HG03457 (cell line): Measurements from ENCODE around the gene RCOR3.

ENCODE experiments used
- ATAC-seq: cut with Tn5 transposase; IDR thresholded peaks from one replicate; pipeline ENCODE4 v1.9.1; 2021; ENCODE audit warnings: moderate number of reproducible peaks; ENCODE audit not compliant: unreplicated experiment

The RCOR3 gene

DNA sequence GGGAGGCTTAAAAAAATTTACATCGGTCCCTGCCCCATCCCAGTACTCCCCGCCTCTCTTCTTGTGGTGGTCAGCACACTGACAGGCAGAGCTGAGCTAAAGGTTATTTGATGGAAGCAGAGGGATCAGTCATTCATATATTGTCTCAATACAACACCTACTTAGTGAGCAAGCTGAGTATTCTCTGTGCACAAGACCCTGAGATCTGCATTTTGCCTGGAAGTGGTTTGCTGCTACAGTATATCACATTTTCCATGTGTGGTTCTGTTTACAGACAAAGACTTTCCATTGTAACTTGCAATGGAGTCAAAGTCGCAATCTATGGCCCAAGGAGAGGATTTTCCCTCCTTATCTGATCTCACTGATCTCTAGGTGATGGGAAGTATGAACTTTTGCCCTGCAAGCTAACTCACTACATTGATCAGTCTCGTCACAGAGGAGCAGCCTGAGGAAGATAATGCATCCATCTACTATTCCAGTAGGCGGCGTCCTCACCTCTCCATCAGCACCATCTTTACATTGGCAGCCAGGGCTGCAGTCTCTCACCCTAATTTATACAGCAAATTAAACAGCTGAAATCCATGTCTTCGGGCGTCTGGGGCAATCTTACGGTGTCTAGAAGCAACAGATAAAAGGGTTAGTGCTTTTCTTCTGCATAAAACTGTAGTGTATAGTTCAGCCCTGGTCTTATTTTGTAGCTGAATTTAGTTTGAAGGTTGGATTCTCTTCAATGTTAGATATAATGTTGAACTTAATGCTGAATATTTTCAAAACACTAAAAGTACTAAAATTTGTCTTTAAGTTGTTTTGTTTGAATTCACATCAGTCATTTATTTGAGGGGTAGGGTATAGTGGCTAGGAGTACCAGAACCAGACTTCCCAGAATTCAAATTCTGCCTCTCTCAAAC lies 64.2 kb downstream of the RCOR3 start:
- ATAC-seq: peak; percentile 46

- no peak for ATAC-seq
Measured at GRCh38 chr1:211324992-211325775, 66.0 kb downstream of the RCOR3 start.

DNA sequence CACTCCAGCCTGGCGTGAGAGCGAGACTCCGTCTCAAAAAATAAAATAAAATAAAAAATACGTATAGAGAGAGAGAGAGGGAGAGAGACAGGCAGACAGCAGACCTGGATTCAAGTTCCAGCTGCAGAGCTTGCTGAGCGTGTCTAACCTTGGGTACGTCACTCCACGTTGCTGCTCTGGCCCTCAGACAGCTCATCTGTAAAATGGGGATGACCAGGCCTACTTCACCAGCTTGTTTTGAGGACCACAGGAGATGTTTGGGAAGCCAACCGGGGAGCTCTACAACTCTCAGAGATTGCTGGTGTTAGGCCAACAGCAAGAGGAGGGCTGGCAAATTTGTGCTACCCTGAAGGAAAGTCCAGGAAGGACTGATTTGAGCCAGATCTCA lies 67.0 kb downstream of the RCOR3 start:
- no peak for ATAC-seq

DNA sequence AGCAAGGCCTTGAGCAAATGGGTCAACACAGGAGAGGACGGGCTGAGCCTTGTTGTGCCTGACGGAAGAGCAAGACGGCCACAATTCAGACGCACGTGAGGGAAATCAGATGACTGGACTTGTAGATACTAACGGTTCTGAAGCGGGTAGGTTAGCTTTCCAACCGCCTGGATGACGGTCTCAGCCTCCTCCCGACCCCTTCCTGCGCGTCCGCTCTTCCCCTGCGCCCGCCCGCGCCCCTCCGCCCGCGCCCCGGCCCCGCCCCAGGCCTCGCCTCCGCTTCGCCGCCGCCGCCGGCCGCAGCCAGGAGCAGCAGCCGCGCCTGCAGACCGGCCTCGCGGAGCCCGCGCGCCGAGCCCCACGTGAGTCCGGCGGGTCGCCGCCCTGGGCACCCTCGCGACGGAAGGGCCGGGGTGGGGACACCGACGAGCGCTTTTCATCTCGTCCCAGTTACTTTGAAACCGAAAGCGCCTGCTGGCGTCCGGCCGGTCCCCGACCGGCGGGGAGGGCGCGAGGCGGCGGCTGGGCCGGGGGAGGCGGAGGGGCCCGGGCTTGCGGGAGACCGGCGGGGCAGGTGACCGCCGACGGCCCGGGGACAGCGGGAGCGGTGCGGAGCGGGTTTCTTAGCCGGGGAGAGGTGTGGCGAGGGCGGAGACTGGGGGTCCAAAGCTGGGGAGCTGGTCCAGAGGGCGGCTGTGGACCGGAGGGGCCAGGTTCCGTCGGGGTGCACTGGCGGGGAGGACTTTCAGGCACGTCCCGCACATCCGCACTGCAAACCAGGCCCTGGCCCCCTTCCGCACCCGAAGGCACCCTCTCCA lies 67.6 kb downstream of the RCOR3 start, which contains the start of gene TRAF5:
TSS of gene TRAF5 (plus strand) at position 306 of the 818 bp plus-strand sequence. CDS start 26,407 bp downstream, outside the sequence.
- no peak for ATAC-seq

GRCh38 chr1:211327346-211327921 lies 68.3 kb downstream of the RCOR3 start:
- ATAC-seq: no peak

DNA sequence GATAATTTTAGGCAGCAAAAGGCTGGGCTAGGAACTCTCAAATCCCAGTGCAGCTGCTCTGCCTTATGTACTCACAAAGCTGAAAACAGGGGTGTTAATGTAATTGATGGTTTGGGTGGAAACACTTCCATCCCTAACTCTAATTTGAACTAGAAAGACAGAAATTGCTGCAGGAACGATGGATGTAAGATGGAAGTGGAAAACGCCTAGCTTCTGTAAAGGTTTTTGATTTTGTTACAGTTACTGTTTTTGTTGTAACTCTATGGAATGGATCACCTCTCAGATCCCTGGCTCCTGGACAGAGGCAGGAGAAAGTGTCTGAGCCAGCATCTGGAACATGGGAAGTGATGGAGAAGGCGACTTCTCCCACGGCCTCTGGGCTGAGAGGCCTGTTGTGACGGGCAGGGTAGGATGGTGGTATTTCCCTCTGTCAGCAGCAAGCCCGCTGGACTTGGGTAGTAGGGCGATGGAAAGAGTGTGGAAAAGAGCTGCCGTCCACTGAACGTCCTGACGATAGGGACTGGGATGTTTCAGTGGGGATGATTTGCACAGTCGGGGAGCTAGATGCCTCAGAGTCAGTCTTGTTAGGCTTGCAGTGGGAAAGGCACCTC lies 69.0 kb downstream of the RCOR3 start:
- ATAC-seq: no peak

GRCh38 chr1:211328866-211329475 lies 69.8 kb downstream of the RCOR3 start:
- ATAC-seq: no peak

- peak; percentile 36 for ATAC-seq
Measured at GRCh38 chr1:211329764-211330201, 70.6 kb downstream of the RCOR3 start.

DNA sequence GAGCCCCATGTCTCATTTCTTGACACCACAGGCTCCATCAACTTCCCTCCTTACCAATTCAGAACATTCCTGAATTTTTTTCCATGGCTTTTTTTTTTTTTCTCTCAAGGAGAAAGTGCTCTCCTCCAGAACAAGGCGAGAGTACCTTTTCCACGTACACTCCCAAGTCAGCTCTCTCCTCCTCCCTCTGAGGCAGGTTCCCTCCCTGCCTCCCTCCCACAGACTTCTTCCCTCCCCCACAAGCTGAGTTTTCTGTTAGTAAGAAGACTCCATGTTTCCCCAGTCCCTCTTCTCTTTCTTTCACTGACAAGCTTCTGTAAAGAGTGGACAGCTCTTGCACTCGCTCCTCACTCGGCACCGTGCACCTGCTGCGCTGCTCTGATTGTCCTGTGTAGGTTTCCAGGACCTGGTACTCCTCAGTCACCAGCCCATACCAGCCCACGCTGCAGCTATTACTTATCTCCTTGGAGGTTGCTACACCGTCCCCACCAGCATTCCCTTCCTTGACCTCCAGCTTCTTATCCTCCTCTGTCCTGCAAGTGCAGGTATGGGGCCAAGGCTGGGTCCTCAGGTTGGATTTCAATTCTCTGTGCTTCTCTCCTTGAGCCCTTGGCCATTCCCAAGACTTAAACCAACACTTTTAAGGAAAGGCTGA lies 71.2 kb downstream of the RCOR3 start:
- ATAC-seq: no peak

DNA sequence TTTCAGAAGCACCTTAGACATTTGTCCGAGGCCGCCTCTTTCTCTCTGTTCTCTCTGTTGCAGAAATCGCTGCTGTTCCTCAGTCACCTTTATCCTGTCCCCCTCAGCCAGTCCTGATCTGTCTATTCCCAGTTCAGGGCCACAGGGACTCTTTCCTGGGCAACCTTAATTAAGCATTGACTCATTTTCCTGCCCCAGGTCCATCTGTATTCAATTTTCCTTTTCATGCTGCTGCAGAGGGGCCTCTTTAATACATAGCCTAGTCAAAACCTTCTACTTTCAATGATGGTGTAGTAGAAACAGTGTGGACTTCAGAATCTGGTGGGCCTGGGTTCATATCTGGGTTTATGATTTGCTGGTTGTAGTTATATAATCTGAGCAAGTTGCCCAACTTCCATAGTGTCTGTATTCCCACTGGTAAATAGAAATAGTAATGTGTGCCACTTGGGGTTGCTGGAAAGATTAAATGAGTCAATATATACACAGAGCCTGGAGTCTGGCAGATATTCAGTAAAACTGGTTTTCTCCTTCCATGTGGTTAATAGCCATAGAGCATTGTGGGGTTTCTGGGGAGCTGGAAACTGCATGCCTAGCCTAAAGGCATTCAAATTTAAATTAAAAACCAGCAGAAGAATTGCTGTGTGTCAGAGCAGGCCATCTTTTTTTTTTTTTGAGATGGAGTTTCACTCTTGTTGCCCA lies 72.0 kb downstream of the RCOR3 start:
- ATAC-seq: no peak

GRCh38 chr1:211332036-211332616 lies 73.0 kb downstream of the RCOR3 start:
- no peak for ATAC-seq

DNA sequence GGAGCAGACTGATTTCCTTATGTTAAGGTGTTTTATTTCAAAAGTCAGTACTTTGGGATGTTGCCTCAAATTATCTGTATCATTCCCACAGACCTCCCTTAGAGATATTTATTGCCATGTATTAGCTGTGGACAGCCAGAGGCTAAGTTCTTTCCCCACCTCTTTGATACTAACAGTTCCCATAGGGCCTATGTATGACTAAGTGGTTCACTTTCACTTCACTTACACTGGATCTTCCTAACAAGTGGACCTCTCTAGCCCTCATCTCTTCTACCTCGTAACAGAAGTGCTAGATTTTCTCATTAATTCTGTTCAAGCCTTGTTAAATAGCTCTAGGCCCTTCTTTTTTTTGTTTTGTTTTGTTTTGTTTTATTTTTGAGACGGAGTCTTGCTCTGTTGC lies 73.7 kb downstream of the RCOR3 start:
- no peak for ATAC-seq

DNA sequence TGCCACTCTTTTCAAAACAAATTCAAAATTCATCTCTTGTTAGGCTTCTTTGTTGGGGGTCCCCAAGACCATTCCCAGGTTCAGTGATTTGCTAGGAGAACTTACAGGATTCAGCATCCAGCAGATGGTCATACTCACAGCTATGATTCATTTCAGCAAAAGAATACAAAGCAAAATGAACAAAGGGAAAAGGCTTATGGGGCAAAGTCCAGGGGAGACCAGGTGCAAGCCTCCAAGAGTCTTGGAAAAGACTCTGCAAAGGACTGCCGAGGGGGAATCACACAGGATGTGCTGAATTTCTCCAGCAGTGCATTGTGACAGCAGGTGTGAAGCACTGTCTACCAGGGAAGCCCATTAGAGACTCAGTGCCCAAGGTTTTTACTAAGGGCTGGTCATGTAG lies 74.7 kb downstream of the RCOR3 start:
- ATAC-seq: no peak

DNA sequence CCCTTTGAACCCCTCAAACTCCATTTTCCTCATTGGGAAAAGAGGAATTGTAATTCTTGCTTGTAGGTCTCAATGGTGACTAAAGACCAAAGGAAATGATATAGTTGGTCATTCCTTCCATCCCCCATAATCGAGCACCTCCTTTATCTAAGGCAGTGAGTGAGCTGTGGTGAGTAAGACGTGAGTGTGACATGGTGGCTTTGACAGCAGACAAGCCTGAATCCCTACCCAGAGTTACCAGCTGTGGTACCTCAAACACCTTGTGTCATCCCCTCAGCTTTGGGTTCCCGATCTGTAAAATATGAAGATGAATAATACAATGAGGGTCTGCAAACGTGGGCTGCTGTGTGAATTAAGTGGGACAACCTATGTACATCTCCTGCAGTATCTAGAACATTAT lies 75.8 kb downstream of the RCOR3 start:
- no peak for ATAC-seq

GRCh38 chr1:211335522-211336157 lies 76.5 kb downstream of the RCOR3 start:
- ATAC-seq: peak; percentile 77

DNA sequence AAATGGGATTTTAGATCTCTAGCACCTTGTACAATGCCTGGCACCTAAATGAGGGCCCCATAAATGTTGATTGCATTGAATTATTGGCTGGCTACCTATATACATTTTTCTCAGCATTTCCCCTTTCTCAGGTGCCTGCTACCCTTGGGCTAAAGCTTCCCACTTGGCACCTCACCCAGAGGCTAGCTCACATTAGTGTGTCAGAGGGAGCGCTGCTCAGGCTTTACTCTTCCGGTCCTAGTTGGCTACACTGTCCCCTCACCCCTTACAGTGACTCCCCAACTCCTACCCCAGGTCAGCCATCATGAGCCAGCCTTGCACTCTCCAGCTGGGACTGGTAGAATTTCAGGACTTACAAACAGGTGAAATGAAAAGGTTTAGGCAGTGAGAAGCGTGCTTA lies 77.0 kb downstream of the RCOR3 start:
- no peak for ATAC-seq

GRCh38 chr1:211336775-211337174 lies 77.6 kb downstream of the RCOR3 start:
- no peak for ATAC-seq
